Adrenal gland (tissue), 19 donors: Measurements from ENCODE around the gene SSTR1. TPM values are rescaled to one million over a fixed set of nuclear protein-coding genes. Genes with fewer than 3 reads are reported as not detected.

Experiments used
- DNase-seq, 7 donors: peaks; one replicate each; pipeline ENCODE4 v3.0.0-alpha.2; 2019 to 2020
- H3K27ac ChIP-seq, 5 donors: fragments of 200-600 bp; sonication (generic) in 4 of 5; 1 replicate in 3 of 5; 2 replicates in 2 of 5; pipeline versions ENCODE4 v1.5.1 to v1.8.0; 2016 to 2020; ENCODE audit warnings: mild to moderate bottlenecking in 1 of 5
- H3K27me3 ChIP-seq: fragments of 200-600 bp; 2 replicates; pipeline ENCODE4 v1.8.0; 2021
- H3K36me3 ChIP-seq, 2 donors: fragments of 200-600 bp; replicated peaks in 1 of 2; 1 replicate in 1 of 2; 2 replicates in 1 of 2; pipeline versions ENCODE4 v1.5.1 to v1.8.0; 2018 to 2022
- H3K4me1 ChIP-seq, 2 donors: fragments of 200-600 bp; replicated peaks in 1 of 2; 1 replicate in 1 of 2; 2 replicates in 1 of 2; pipeline versions ENCODE4 v1.5.1 to v1.8.0; 2018 to 2021
- H3K4me3 ChIP-seq, 4 donors: fragments of 200-600 bp; sonication (generic) in 3 of 4; one replicate each; pipeline ENCODE4 v1.5.1; 2016 to 2018
- H3K9me3 ChIP-seq, 3 donors: fragments of 200-600 bp; sonication (generic) in 1 of 3; replicated peaks in 1 of 3; 1 replicate in 2 of 3; 2 replicates in 1 of 3; pipeline versions ENCODE4 v1.5.1 to v1.8.0; 2016 to 2021
- POLR2A ChIP-seq, 2 donors: fragments of 450-650 bp; IDR thresholded peaks; one replicate each; pipeline ENCODE4 v1.6.1; 2017; ENCODE audit warnings: antibody characterized with exemption in 2 of 2, mild to moderate bottlenecking in 2 of 2, moderate library complexity in 1 of 2
- WGBS, 4 donors: extraction: QIAGEN DNeasy Blood & Tissue Kit in 2 of 4; methylation state at CpG; one replicate each; pipeline versions ENCODE4 v1.1.5 to v1.1.7; 2013 to 2017; 5-methylcytosine and 5-hydroxymethylcytosine counted together
- intact Hi-C, 2 donors: fragments of 100-400 bp; cut with DNase I; formaldehyde crosslinking; loops; one replicate each; pipeline versions ENCODE4 v1.14.1 to v1.15.0; 2022 to 2023
- long read RNA-seq, 10 donors: library from polyadenylated mRNA in 3 of 10; unstranded in 2 of 10; stranded (forward) in 1 of 10; transcript quantifications; one replicate each; pipeline ENCODE4 v2.0.0 and lab custom pipeline, GENCODE V29; 2021 to 2026
- polyA plus RNA-seq, 3 donors: library from polyadenylated mRNA; stranded (reverse); fragments of 200-250 nt in 2 of 3; fragments of 350-450 nt in 1 of 3; fragmentation: Illumina TruSeq in 1 of 3; extraction: RNeasy Lipid Tissue Mini Kit (QIAGEN cat#74804) in 1 of 3; gene quantifications; one replicate each; pipeline ENCODE4 v1.2.3, GENCODE V29; 2013 to 2014
- total RNA-seq, 9 donors: library from RNA; depleted of rRNA in 4 of 9; stranded (reverse); fragments of >200 nt in 4 of 9; fragments of 120-200 nt in 1 of 9; fragmentation: NEBNext Ultra II Directional in 1 of 9; extraction: Animal tissue kit (Norgen Biotek cat#: 25700) in 1 of 9; gene quantifications; one replicate each; pipeline versions ENCODE4 v1.1.0 to v1.2.4, GENCODE V29; 2013 to 2023
- TF ChIP-seq, protein P1 (sequence below), 6 experiments: fragments of 450-650 bp in 4 of 6; fragments of 200-600 bp in 2 of 6; sonication (generic) in 1 of 6; IDR thresholded peaks; 1 replicate in 5 of 6; 2 replicates in 1 of 6; pipeline versions ENCODE4 v1.5.1 to v1.8.0; 2016 to 2021; ENCODE audit warnings: antibody characterized with exemption in 6 of 6, mild to moderate bottlenecking in 2 of 6, moderate library complexity in 1 of 6
- donor health status: healthy with polysubstance abuse.
- donor health status: Bipolar disorder and iron deficiency.
- donor health status: DM: yes; HTN: yes; CAD: no.
- donor health status: DM: no; HTN: no; CAD: no.
- donor health status: DM: no; HTN: no; CAD: no.
- donor health status: DM: yes; HTN: yes; CAD: no.

SSTR1 gene, protein sequence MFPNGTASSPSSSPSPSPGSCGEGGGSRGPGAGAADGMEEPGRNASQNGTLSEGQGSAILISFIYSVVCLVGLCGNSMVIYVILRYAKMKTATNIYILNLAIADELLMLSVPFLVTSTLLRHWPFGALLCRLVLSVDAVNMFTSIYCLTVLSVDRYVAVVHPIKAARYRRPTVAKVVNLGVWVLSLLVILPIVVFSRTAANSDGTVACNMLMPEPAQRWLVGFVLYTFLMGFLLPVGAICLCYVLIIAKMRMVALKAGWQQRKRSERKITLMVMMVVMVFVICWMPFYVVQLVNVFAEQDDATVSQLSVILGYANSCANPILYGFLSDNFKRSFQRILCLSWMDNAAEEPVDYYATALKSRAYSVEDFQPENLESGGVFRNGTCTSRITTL
- total RNA-seq: under 1 TPM in 7 of 9 donors, not detected in 2; under 0.01 to 0.65 (median 0.29) TPM
- polyA plus RNA-seq: under 1 TPM; 0.08 to 0.57 (median 0.11) TPM
- long read RNA-seq, donor 1: 0 reads
- long read RNA-seq, donor 2: 0 reads
- long read RNA-seq, donor 3: 0 reads
- long read RNA-seq, donor 4: 0 reads
- long read RNA-seq, donor 5: 0 reads
- long read RNA-seq, donor 6: 0 reads
- long read RNA-seq, donor 7: 0 reads
- long read RNA-seq, donor 8: 0 reads
- long read RNA-seq, donor 9: 0 reads
- long read RNA-seq, donor 10: 0 reads

DNA sequence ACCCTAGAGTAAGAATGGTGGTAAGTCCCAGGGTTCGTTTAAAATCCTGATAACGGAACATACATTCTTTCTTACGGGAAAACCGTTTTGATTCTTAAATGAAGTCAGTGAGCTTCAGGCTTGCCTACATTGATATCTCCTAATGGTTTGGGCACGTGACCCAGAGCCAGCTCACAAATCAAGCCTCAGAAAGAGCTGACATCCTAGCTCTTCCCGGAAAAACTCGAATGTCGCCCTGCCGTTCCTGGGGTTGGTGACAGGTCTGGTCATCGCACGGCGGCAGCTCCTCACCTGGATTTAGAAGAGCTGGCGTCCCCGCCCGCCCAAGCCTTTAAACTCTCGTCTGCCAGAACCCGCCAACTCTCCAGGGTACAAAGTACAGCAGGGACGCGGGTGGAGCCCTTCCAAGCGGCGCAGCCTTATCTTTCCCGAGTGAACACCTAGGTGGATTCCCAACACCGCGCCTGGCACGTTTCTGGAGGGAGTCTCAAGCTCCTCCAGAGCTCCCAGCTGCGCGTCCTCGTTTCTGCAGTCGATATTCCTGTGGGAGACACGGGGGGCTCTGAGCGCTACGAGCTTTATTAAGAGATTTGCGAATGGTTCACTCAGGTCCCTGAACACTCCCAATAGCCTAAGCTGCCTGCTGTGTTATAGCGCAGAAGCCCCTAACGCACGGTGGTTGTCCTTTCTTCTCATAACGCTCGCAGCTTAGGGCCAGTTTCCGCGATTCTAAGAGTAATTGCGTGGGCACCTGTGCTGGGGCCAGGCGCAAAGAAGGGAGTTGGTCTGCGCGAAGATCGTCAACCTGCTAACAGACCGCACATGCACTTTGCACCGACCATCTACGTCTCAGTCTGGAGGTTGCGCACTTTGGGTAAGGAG lies at the start of gene SSTR1:
SSTR1 (plus strand) TSS at position 169 of the 882 bp plus-strand sequence. CDS start 1,486 bp downstream, outside the sequence.
- TF ChIP-seq POLR2A (IDR thresholded peaks at IDR 0.05): no peak
- TF ChIP-seq, protein P1, sequence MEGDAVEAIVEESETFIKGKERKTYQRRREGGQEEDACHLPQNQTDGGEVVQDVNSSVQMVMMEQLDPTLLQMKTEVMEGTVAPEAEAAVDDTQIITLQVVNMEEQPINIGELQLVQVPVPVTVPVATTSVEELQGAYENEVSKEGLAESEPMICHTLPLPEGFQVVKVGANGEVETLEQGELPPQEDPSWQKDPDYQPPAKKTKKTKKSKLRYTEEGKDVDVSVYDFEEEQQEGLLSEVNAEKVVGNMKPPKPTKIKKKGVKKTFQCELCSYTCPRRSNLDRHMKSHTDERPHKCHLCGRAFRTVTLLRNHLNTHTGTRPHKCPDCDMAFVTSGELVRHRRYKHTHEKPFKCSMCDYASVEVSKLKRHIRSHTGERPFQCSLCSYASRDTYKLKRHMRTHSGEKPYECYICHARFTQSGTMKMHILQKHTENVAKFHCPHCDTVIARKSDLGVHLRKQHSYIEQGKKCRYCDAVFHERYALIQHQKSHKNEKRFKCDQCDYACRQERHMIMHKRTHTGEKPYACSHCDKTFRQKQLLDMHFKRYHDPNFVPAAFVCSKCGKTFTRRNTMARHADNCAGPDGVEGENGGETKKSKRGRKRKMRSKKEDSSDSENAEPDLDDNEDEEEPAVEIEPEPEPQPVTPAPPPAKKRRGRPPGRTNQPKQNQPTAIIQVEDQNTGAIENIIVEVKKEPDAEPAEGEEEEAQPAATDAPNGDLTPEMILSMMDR (IDR thresholded peaks at IDR 0.05): no peak
- no peak within 1 kb of the TSS for H3K27ac ChIP-seq
- H3K27me3 ChIP-seq: peaks cover 47% of the 10 kb centered on the region
- 2 to 4% (median 3%) methylated on average over 23 to 49 of the region's 49 CpGs for WGBS, 4 donors
- DNase-seq: no peak
- H3K4me3 ChIP-seq: peak within 1 kb of the TSS in 1 of 4 donors; percentile 23
- no peaks in the 10 kb centered on the region for H3K36me3 ChIP-seq
- H3K9me3 ChIP-seq: peaks cover 0 to 4% (median 0%) of the 10 kb centered on the region in 3 donors
- no peaks in the 10 kb centered on the region for H3K4me1 ChIP-seq
- intact Hi-C loops: no loop called here

DNA sequence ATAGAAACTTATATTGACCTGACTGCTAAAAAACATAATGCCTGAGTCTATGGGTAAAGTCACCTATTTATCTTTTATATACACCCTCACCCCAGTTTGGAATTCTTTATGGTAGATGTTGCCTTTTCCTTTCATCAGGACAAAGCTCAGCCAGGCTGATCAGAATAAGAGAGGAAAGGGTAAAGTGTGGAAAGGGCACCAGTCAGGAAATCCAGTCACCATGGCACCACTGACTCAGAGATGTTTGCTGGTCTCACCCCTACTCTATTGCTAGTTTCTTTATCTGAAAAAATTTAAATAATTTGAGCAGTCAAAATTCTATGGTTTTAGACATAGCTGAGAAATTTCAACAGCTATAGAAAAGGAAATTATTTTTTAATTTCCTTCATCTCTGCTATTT lies 49.2 kb upstream of the SSTR1 start:
- intact Hi-C loops: no loop called here
- H3K4me1 ChIP-seq: no peaks in the 10 kb centered on the region
- no peak for TF ChIP-seq POLR2A (IDR thresholded peaks at IDR 0.05)
- TF ChIP-seq, protein P1 (IDR thresholded peaks at IDR 0.05): no peak
- H3K36me3 ChIP-seq: no peaks in the 10 kb centered on the region
- no peak for DNase-seq
- no peak overlapping the region for H3K27ac ChIP-seq
- H3K4me3 ChIP-seq: no peak overlapping the region
- no peaks in the 10 kb centered on the region for H3K9me3 ChIP-seq
- no peaks in the 10 kb centered on the region for H3K27me3 ChIP-seq

DNA sequence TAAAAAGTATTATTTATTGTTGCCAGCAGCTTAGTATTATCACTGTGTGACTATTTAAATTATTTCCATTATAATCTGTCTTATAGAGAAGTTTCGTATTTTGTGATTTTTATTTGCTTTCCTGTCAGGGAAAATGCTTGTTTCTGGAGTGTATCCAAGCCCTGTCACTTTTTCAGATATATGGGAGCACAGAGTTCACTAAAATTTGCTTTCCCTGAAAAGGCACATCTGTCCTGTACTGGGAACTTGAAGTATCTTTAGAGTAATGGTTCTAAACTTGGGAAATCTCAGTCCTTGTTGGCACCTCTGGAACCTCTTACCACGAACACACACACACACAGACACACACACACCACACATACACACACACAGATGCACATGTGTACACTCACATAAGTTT lies 39.3 kb upstream of the SSTR1 start:
- no peak overlapping the region for H3K27ac ChIP-seq
- no peaks in the 10 kb centered on the region for H3K9me3 ChIP-seq
- H3K4me3 ChIP-seq: no peak overlapping the region
- no peak for DNase-seq
- TF ChIP-seq, protein P1 (IDR thresholded peaks at IDR 0.05): no peak
- TF ChIP-seq POLR2A (IDR thresholded peaks at IDR 0.05): no peak
- 26 to 59% (median 38%) methylated on average over 2 of the region's 2 CpGs for WGBS, 4 donors
- no peaks in the 10 kb centered on the region for H3K27me3 ChIP-seq
- H3K36me3 ChIP-seq: no peaks in the 10 kb centered on the region
- intact Hi-C loops: no loop called here
- no peaks in the 10 kb centered on the region for H3K4me1 ChIP-seq

DNA sequence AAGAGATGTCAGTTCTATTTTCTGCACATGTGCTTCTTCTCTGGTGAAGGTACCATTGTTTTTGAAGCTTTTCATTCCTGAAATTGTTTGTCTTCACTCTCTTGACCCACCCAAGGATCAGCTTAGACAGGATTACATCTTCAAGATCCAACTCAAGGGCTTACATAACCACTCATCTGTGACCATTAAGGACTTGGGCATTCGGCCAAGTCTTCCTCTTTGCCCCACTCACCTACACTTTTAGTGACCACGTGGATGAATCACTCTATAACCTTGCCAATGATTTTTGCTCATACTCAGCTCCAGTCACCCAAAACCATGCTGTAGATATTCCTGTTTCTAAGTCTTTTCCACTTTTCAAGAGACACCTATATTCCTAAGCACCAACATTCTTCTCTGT lies 36.5 kb upstream of the SSTR1 start:
- Histone ChIP-seq H3K4me3 (no peak overlapping the region), H3K27me3 (no peaks in the 10 kb centered on the region), H3K36me3 (no peaks in the 10 kb centered on the region), H3K27ac (no peak overlapping the region), H3K9me3 (no peaks in the 10 kb centered on the region), H3K4me1 (no peaks in the 10 kb centered on the region)
- DNase-seq: no peak
- TF ChIP-seq, protein P1 (IDR thresholded peaks at IDR 0.05): no peak
- TF ChIP-seq POLR2A (IDR thresholded peaks at IDR 0.05): no peak
- intact Hi-C loops: no loop called here
- 31 to 45% (median 43%) methylated on average over 2 of the region's 2 CpGs for WGBS, 4 donors
